H1 (cell line): ENCODE measurements around the gene CSNK1A1. TPM values are rescaled to one million over a fixed set of nuclear protein-coding genes. Genes with fewer than 3 reads are reported as not detected.
"Not testable (repeated sequence)": the region's sequence is repeated elsewhere in the genome, so short reads cannot be mapped to it uniquely, and the experiment has no call there.

Experiments
- CTCF ChIA-PET: fragments of 300-600 bp; sonication (Branson Sonifier 250); formaldehyde crosslinking; loops from one replicate; lab custom pipeline; 2021; ENCODE audit not compliant: partially characterized antibody; lab: Charles Lee
- POLR2A ChIA-PET: fragments of 300-600 bp; sonication (Branson Sonifier 250); formaldehyde crosslinking; loops from one replicate; lab custom pipeline; 2021; ENCODE audit warnings: inconsistent platforms; ENCODE audit not compliant: partially characterized antibody; lab: Charles Lee
- DNase-seq, 2 experiments: peaks; one replicate each; pipeline versions ENCODE4 v3.0.0 to v3.0.0-alpha.2; 2010 to 2022; ENCODE audit warnings: low spot score in 2 of 2, low read depth in 1 of 2, mixed read lengths in 1 of 2
- FAIRE-seq: peaks from 2 replicates; lab custom pipeline; 2011; peaks lifted over from hg19 to GRCh38; lab: Jason Lieb, UNC
- H2AFZ ChIP-seq: 2 replicates; pipeline ENCODE4 v1.8.1; 2012; ENCODE audit warnings: low read length, inconsistent platforms
- H2AK5ac ChIP-seq: 2 replicates; pipeline ENCODE4 v1.6.1; 2013; ENCODE audit warnings: low read depth, low read length
- H2BK120ac ChIP-seq: replicated peaks from 2 replicates; pipeline ENCODE3; 2013; ENCODE audit warnings: low read depth, low read length, inconsistent platforms
- H2BK12ac ChIP-seq: 2 replicates; pipeline ENCODE4 v1.6.1; 2013; ENCODE audit warnings: low read depth, low read length
- H2BK15ac ChIP-seq: 2 replicates; pipeline ENCODE4 v1.6.1; 2013; ENCODE audit warnings: low read length
- H2BK20ac ChIP-seq: 2 replicates; pipeline ENCODE4 v1.6.1; 2013; ENCODE audit warnings: low read length
- H2BK5ac ChIP-seq: 2 replicates; pipeline ENCODE4 v1.6.1; 2013; ENCODE audit warnings: low read depth, low read length
- H3K14ac ChIP-seq: 2 replicates; pipeline ENCODE4 v1.6.1; 2013; ENCODE audit warnings: inconsistent platforms; ENCODE audit not compliant: insufficient read length
- H3K18ac ChIP-seq: 2 replicates; pipeline ENCODE4 v1.6.1; 2013; ENCODE audit warnings: low read length; ENCODE audit errors: extremely low read depth
- H3K23ac ChIP-seq: 2 replicates; pipeline ENCODE4 v1.6.1; 2013; ENCODE audit warnings: inconsistent platforms; ENCODE audit not compliant: insufficient read length
- H3K23me2 ChIP-seq: 2 replicates; pipeline ENCODE4 v1.6.1; 2013; ENCODE audit warnings: low read depth, low read length
- H3K27ac ChIP-seq: 2 replicates; pipeline ENCODE4 v1.6.1; 2011; ENCODE audit warnings: low read depth, low read length, inconsistent platforms
- H3K27me3 ChIP-seq, 4 experiments: replicated peaks in 1 of 4; 1 replicate in 1 of 4; 2 replicates in 3 of 4; pipeline versions ENCODE4 v1.6.1 to v1.8.1; 2011 to 2013; ENCODE audit warnings: low read length in 3 of 4, mild to moderate bottlenecking in 3 of 4, inconsistent platforms in 2 of 4, mixed read lengths in 2 of 4, moderate library complexity in 1 of 4; ENCODE audit not compliant: control insufficient read depth in 3 of 4, insufficient read depth in 3 of 4; ENCODE audit errors: extremely low read depth in 1 of 4
- H3K36me3 ChIP-seq, 4 experiments: 2 replicates each; pipeline versions ENCODE4 v1.6.1 to v1.8.1; 2011 to 2013; ENCODE audit warnings: mild to moderate bottlenecking in 4 of 4, low read length in 3 of 4, moderate library complexity in 2 of 4, control low read depth in 1 of 4, inconsistent platforms in 1 of 4; ENCODE audit not compliant: insufficient read depth in 4 of 4, control insufficient read depth in 2 of 4
- H3K4ac ChIP-seq: replicated peaks from 2 replicates; pipeline ENCODE3; 2013; ENCODE audit warnings: low read length, low read depth, mixed read lengths, inconsistent platforms; ENCODE audit not compliant: insufficient read length
- H3K4me1 ChIP-seq, 4 experiments: replicated peaks in 1 of 4; 1 replicate in 1 of 4; 2 replicates in 3 of 4; pipeline versions ENCODE4 v1.6.1 to v1.8.1; 2011 to 2013; ENCODE audit warnings: low read length in 3 of 4, inconsistent platforms in 2 of 4, mixed read lengths in 1 of 4; ENCODE audit not compliant: insufficient read depth in 4 of 4, control insufficient read depth in 3 of 4
- H3K4me2 ChIP-seq, 2 experiments: 2 replicates each; pipeline versions ENCODE4 v1.6.1 to v1.8.1; 2011 to 2013; ENCODE audit warnings: low read depth in 2 of 2, low read length in 2 of 2, control low read depth in 1 of 2, inconsistent platforms in 1 of 2, mild to moderate bottlenecking in 1 of 2; ENCODE audit not compliant: insufficient read depth in 1 of 2
- H3K4me3 ChIP-seq, 4 experiments: fragments of 200-600, 300-600 bp in 1 of 4; sonication (generic), shearing (Covaris generic), sonication (Bioruptor Twin) in 1 of 4; 2 replicates each; pipeline versions ENCODE4 v1.5.1 to v1.8.1; 2011 to 2016; ENCODE audit warnings: low read length in 4 of 4, low read depth in 3 of 4, control low read depth in 2 of 4, inconsistent platforms in 2 of 4, mild to moderate bottlenecking in 2 of 4, mixed read lengths in 1 of 4, moderate library complexity in 1 of 4; ENCODE audit not compliant: insufficient read depth in 2 of 4; ENCODE audit errors: extremely low read depth in 1 of 4
- H3K56ac ChIP-seq: replicated peaks from 2 replicates; pipeline ENCODE3; 2013; ENCODE audit warnings: low read depth, mild to moderate bottlenecking, mixed read lengths, low read length, inconsistent platforms; ENCODE audit not compliant: insufficient read length
- H3K79me1 ChIP-seq: 2 replicates; pipeline ENCODE4 v1.6.1; 2013; ENCODE audit warnings: low read depth, low read length, control low read depth
- H3K79me2 ChIP-seq, 2 experiments: 2 replicates each; pipeline versions ENCODE4 v1.6.1 to v1.8.1; 2012 to 2013; ENCODE audit warnings: low read length in 2 of 2, mild to moderate bottlenecking in 2 of 2, inconsistent platforms in 1 of 2; ENCODE audit not compliant: insufficient read depth in 2 of 2, control insufficient read depth in 1 of 2
- H3K9ac ChIP-seq, 4 experiments: replicated peaks in 1 of 4; 1 replicate in 1 of 4; 2 replicates in 3 of 4; pipeline versions ENCODE4 v1.6.1 to v1.8.1; 2011 to 2013; ENCODE audit warnings: low read depth in 3 of 4, low read length in 3 of 4, control low read depth in 2 of 4, mild to moderate bottlenecking in 2 of 4, moderate library complexity in 2 of 4, inconsistent platforms in 1 of 4; ENCODE audit errors: extremely low read depth in 1 of 4
- H3K9me3 ChIP-seq, 2 experiments: 2 replicates each; pipeline versions ENCODE4 v1.6.1 to v1.8.1; 2012 to 2013; ENCODE audit warnings: mild to moderate bottlenecking in 2 of 2, moderate library complexity in 2 of 2, control low read depth in 1 of 2, inconsistent platforms in 1 of 2, low read depth in 1 of 2, low read length in 1 of 2, mixed read lengths in 1 of 2; ENCODE audit not compliant: insufficient read depth in 2 of 2
- H4K20me1 ChIP-seq, 2 experiments: replicated peaks in 1 of 2; 2 replicates each; pipeline versions ENCODE3 to v1.8.1; 2011 to 2013; ENCODE audit warnings: inconsistent platforms in 2 of 2, low read length in 2 of 2, mild to moderate bottlenecking in 1 of 2; ENCODE audit not compliant: insufficient read depth in 2 of 2, control insufficient read depth in 1 of 2
- H4K5ac ChIP-seq: 2 replicates; pipeline ENCODE4 v1.6.1; 2013; ENCODE audit warnings: low read length, low read depth, mixed read lengths, inconsistent platforms; ENCODE audit not compliant: insufficient read length
- H4K8ac ChIP-seq: 2 replicates; pipeline ENCODE4 v1.8.0; 2013; ENCODE audit warnings: mild to moderate bottlenecking, moderate library complexity, low read length, inconsistent platforms; ENCODE audit not compliant: insufficient read depth; ENCODE audit errors: extremely low read depth
- H4K91ac ChIP-seq: replicated peaks from 2 replicates; pipeline ENCODE3; 2013; ENCODE audit warnings: low read length, mixed read lengths, inconsistent platforms; ENCODE audit not compliant: insufficient read length
- WGBS, 2 experiments: shearing (Covaris generic) in 1 of 2; methylation state at CpG; one replicate each; pipeline versions ENCODE4 v1.1.6 to v1.1.7; 2013 to 2015; ENCODE audit warnings: low lambda C conversion rate in 2 of 2, mixed read lengths in 2 of 2, inconsistent platforms in 1 of 2, low coverage in 1 of 2, missing lambda C conversion rate in 1 of 2; ENCODE audit not compliant: insufficient replicate concordance in 2 of 2, insufficient coverage in 1 of 2, insufficient read length in 1 of 2; ENCODE audit errors: extremely low coverage in 1 of 2, missing lambda C conversion rate in 1 of 2; 5-methylcytosine and 5-hydroxymethylcytosine counted together
- polyA plus RNA-seq, 7 experiments: library from polyadenylated mRNA; depleted of rRNA in 3 of 7; stranded (reverse) in 5 of 7; unstranded in 2 of 7; fragments of >200 nt in 5 of 7; fragments of 200-250 nt in 2 of 7; gene quantifications; 1 replicate in 5 of 7; 2 replicates in 1 of 7; 4 replicates in 1 of 7; pipeline versions ENCODE4 v1.2.1 to v1.2.3, GENCODE V29; 2011 to 2013; ENCODE audit warnings: missing spikeins in 2 of 7, mixed read lengths in 2 of 7
- total RNA-seq: library from RNA; stranded (reverse); fragmentation: NEBNext Ultra II Directional; extraction: Animal tissue kit (Norgen Biotek cat#: 25700); gene quantifications from 2 replicates; pipeline ENCODE4 v1.2.1, GENCODE V29; 2021

Gene CSNK1A1
- total and polyA plus RNA-seq, 2 of the 8 experiments (the other 6 are each of a cell fraction or from before 2014, with no cell fraction given) = 61.2 to 244 TPM

- H2BK120ac ChIP-seq, H4K8ac ChIP-seq, H3K56ac ChIP-seq, FAIRE-seq, H2BK5ac ChIP-seq, H3K27ac ChIP-seq, H3K14ac ChIP-seq, H3K27me3 ChIP-seq, H3K23ac ChIP-seq, H4K20me1 ChIP-seq, H3K79me2 ChIP-seq, DNase-seq, H3K4me2 ChIP-seq, H3K79me1 ChIP-seq, H3K9me3 ChIP-seq, H3K9ac ChIP-seq, H2AFZ ChIP-seq, H3K4me1 ChIP-seq, H3K4ac ChIP-seq, H3K36me3 ChIP-seq, H4K5ac ChIP-seq, H3K4me3 ChIP-seq, H4K91ac ChIP-seq, H3K18ac ChIP-seq, H3K23me2 ChIP-seq, H2BK12ac ChIP-seq, H2AK5ac ChIP-seq, H2BK20ac ChIP-seq, H2BK15ac ChIP-seq: not testable (repeated sequence)
- 84% methylated on average over 2 of the region's 2 CpGs; no CpG with 5 or more reads in 1 of the 2 experiments for WGBS, 2 experiments
- ChIA-PET POLR2A (interaction anchor here (1.1 kb wide), 1 partner anchor 11 kb away, joined by 3 read pairs; no protein-coding TSS in a partner anchor), CTCF (interaction anchor here (0.6 to 3.8 kb wide), 13 partner anchors 8 to 272 kb away, joined by 3 to 19 read pairs (median 5); partner anchors contain the start of gene ARHGEF37)
These were observed 47.0 kb upstream of the CSNK1A1 start for GRCh38 chr5:149598234-149598633.
